HG03139 (cell line): ENCODE measurements around the gene CLEC19A.

Experiments used
- ATAC-seq: cut with Tn5 transposase; IDR thresholded peaks from one replicate; pipeline ENCODE4 v1.9.1; 2021; ENCODE audit not compliant: unreplicated experiment

Gene CLEC19A

DNA sequence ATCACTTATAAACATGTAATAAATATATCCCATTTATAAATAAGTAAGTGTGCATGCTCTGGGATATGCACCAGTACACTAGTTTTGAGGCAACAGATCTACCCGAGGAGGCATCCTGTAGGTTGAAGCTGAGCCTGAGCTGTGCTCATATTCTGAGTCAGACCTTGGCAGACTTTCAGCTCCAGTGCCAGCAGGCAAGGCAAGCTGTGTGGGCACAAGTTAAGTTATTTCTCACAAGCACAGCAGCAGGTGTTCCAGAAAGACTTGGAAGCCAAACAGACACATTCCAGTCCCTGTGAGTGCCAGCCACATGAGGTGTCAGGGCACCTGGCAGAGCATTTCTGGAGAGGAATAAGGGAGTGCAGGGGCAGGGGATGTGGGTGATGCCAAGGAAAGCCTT is 1.3 kb upstream of the CLEC19A start:
- ATAC-seq, result no peak

- no peak for ATAC-seq
Observed at GRCh38 chr16:19286827-19287226, 1.3 kb downstream of the CLEC19A start.

GRCh38 chr16:19287241-19287640 is 1.7 kb downstream of the CLEC19A start:
- no peak for ATAC-seq

DNA sequence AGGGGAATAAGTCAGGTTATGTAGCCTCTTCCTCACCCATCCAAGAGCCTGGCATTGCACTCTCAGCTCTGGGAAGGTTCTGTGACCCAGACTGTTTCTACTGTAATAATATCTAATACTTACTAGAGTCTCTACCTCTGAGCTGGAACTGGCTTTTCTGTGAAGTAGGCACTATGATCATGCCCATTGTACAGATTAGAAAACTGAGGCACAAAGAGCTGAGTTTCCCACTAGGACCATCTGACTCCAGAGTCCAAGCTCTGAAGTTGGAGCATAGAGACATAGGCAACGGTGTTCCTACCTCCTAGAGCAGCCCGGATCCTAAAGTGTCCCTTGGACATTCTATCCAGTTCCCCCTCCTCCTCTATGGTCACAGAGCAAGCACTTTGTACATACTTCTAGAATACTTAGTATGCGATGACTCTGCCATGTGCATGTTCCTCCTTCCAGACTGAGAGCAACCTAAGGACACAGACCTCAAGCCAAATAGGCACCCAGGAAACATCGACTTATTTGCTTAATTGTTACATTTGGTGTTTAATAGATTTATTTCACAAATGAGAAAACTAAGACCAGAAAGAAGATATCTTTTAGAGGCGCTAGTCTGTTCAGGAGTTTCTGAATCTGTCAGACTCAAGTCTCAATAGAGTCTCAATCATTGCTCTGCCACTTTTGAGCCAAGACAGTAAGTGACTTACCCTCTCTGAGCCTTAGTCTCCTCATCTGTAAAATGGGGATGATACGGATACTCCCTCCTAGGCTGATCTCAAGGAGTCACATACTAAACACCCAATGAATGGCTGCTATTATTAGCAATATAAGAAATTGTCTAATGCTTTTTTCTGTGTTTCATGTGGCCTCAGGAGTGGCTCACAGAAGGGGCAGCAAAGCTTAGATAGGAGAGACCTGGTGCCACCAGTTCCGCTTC is 3.6 kb downstream of the CLEC19A start:
- no peak for ATAC-seq

GRCh38 chr16:19289811-19290485 is 4.4 kb downstream of the CLEC19A start:
- no peak for ATAC-seq

GRCh38 chr16:19290860-19291259 is 5.3 kb downstream of the CLEC19A start:
- ATAC-seq, result no peak

DNA sequence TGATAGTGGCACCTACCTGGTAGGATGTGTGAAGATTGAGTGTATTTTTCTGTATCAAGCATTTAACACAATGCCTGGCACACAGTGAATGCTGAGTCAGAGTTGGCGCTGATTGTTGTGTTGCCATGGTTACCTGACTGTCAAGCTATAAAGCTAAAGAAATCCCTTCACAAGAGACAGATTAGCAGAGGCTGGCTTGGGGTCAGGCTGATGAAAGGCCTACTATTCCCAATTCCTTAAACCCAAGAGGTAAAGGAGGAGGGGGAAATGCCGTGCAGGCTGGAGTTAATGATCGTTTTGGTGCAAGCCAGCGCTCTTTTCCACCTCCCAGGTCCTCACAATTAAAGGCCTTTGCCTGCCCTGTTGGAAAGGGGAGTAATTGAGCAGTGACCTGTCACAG is 5.9 kb downstream of the CLEC19A start:
- ATAC-seq, result no peak

GRCh38 chr16:19292186-19292585 is 6.7 kb downstream of the CLEC19A start:
- no peak for ATAC-seq

DNA sequence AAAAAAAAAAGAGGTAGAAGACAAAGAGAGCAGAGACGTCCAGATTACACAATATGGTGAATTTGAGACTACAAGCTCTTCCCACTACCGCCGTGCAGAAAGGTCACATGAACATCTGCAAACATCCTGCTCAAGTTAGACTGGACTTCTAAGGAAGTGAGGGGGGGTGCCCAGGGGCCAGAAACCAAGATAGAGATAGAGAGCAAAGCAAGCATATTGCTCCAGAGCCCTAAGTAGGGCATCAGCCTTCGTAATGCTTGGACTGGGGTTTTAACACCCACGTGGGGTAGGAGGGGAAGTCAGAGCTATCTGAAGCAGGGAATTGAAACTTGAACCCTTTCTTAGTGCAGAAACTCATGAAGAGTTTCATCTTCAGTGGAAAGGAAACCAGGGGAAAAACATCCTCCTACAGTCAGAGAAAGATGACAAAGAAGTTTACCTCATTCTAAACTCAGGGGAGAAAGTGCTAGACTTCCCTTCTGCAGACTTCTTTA is 8.7 kb downstream of the CLEC19A start:
- peak; percentile 65 for ATAC-seq

GRCh38 chr16:19295393-19295792 is 9.9 kb downstream of the CLEC19A start:
- no peak for ATAC-seq

DNA sequence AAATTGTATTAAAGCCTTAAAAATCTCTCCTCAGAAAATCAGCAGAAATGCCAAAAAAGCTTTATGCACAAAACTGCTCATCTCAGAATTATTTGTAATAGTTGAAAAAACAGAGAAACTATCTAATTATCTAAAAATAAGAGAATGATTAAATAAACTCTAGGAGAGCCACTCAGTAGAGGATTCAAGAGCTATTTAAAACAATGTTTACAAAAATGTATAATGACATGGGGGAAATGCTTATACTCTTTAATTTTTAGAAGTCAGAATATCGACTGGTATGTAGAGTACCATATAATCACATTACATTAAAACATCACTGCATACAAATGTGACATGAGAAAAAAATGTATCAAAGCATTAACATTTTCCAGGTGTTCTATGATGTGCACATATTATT is 11.9 kb downstream of the CLEC19A start:
- ATAC-seq, result no peak

GRCh38 chr16:19299565-19299964 is 14.0 kb downstream of the CLEC19A start:
- no peak for ATAC-seq

DNA sequence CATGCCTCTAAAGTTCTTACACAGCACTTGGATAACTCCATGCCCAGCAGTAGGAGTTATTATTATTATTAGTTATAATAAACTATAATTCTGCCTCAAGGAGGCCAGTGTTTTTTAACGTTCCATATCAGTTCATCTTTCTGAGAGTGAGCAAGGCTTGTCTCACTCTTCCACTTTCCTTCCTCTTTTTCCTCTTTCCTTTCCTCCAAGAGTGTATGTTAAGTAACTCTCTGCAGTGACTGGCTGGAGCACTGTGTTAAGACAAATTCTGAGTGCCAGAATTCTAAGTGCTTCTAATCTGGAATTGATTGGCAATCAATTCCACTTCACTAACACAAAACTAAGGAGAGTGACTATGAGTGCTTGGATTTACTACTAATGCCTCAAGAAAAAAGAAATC is 16.4 kb downstream of the CLEC19A start:
- no peak for ATAC-seq

DNA sequence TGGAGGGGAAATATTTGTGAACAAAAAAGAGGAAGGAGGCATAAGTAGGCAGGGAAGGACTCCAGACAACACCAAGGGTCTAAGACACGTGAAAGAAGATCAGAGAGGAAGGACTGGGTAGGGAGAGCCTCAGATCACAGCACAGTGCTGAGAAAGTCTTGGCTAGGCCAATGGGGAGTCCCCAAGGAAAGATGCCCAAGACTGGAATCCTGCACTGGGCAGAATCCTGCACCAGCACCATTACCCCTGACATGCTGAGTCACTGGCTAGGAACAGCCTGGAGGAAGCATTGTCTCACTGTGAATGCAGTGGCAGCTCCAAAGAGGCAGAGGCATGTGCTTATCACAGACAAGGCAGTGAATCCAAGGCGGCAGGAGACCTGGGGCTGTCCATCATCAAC is 19.2 kb downstream of the CLEC19A start:
- no peak for ATAC-seq

DNA sequence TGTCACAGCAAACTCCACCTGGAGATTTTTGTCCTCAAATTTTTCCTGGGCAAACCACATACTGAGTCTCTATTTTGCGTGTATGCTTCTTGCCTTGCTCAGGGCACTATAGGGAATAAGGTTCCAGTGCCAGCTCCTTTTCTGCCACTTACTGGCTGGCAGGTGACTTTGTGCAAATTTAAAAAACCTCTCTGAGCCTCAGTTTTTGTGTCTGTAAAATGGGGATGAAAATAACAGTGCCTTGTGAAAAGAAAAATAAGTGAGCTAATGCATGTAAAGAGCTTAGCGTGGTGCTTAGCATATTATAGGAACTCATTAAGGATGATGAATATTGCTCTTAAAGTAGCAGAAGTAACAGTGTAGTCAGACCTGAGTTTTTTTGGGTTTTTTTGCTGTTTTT is 19.9 kb downstream of the CLEC19A start:
- ATAC-seq, result no peak

- ATAC-seq, result no peak
Observed at GRCh38 chr16:19307587-19308241, 22.2 kb downstream of the CLEC19A start.

GRCh38 chr16:19308392-19308791 is 22.9 kb downstream of the CLEC19A start:
- ATAC-seq, result no peak

GRCh38 chr16:19309178-19309577 is 23.6 kb downstream of the CLEC19A start:
- ATAC-seq, result no peak

GRCh38 chr16:19314718-19315425 is 29.3 kb downstream of the CLEC19A start:
- no peak for ATAC-seq

DNA sequence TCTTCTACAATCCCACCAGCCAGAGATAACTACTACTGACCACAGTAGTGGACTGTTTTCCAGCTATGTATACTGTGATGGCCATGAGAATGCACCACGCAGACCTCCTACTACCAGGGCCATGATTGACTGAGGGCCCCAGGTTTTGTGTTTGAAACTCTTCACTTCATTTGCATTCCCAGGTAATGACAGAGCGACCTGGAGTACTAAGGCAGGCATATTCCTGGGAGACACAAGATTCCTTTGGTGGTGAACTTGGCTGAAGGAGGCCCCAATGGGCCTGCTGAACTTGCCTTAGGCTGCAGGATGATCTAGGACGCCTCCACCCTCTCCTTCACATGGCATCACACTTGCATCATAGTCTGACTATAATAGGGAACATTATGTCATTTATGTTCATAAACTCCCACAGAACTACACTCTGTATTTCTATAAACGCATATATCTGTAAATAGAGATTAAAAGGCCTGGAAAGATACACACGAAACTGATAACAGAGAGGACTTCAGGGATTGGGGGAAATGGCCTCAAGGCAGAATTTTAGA is 30.4 kb downstream of the CLEC19A start:
- no peak for ATAC-seq

DNA sequence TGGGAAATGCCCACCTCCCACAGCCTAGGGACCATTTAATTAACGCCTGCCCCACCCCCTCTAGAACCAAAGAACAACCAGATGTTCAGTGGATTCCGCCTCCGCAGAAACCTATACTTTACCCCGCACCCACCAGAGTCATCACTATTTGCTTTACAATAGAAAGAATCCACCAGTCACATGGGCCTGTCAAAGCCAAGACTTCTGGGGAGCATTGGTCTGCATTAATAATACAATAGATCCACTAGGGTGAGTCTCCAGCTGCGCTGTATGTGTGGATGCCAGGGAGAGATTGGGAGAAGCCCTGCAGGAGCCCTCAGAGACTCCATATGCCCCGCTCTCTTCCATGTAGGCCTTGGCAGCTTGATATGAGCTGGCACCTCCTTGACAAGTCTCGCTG is 31.3 kb downstream of the CLEC19A start:
- no peak for ATAC-seq
